ENCODE measurements around the gene GDF10.

- TF ChIP-seq CTCF (IDR thresholded peaks at IDR 0.05), result no peak
- no peak for TF ChIP-seq ZFX (IDR thresholded peaks at IDR 0.05; ENCODE audit: borderline replicate concordance)
These were observed 8.3 kb upstream of the GDF10 start for GRCh38 chr10:47291682-47292081.
